OCI-LY3 (cell line): ENCODE results near the gene CMTM1.

Experiments
- H2AFZ ChIP-seq: fragments of 200-600, 300-600 bp; shearing (Covaris generic); 2 replicates; pipeline ENCODE4 v1.6.0; 2014; ENCODE audit warnings: antibody characterized with exemption, low read depth, low read length
- H3K27ac ChIP-seq: fragments of 200-600, 300-600 bp; sonication (generic); 2 replicates; pipeline ENCODE4 v1.5.1; 2014; ENCODE audit warnings: mild to moderate bottlenecking, low read length, moderate library complexity, mixed read lengths
- H3K27me3 ChIP-seq: fragments of 200-600, 300-600 bp; sonication (generic); 2 replicates; pipeline ENCODE4 v1.6.1; 2014; ENCODE audit warnings: low read depth, low read length, mixed read lengths
- H3K36me3 ChIP-seq: fragments of 200-600, 300-600 bp; sonication (generic); replicated peaks from 2 replicates; pipeline ENCODE3; 2014; ENCODE audit warnings: low read depth, low read length, mixed read lengths
- H3K4me1 ChIP-seq: fragments of 300-600, 200-600 bp; sonication (generic); 2 replicates; pipeline ENCODE4 v1.6.1; 2014; ENCODE audit warnings: low read length, mixed read lengths
- H3K4me2 ChIP-seq: fragments of 200-600, 300-600 bp; sonication (generic); 2 replicates; pipeline ENCODE4 v1.6.1; 2014; ENCODE audit warnings: low read length, mixed read lengths
- H3K4me3 ChIP-seq: fragments of 300-600, 200-600 bp; sonication (generic); 2 replicates; pipeline ENCODE4 v1.5.1; 2014; ENCODE audit warnings: antibody characterized with exemption, mild to moderate bottlenecking, low read length, moderate library complexity
- H3K79me2 ChIP-seq: fragments of 300-600, 200-600 bp; shearing (Covaris generic); 2 replicates; pipeline ENCODE4 v1.6.1; 2014; ENCODE audit warnings: mild to moderate bottlenecking, low read length, mixed read lengths
- H3K9ac ChIP-seq: fragments of 300-600, 200-600 bp; shearing (Covaris generic); 2 replicates; pipeline ENCODE4 v1.6.0; 2014; ENCODE audit warnings: mild to moderate bottlenecking, low read length, moderate library complexity
- H3K9me3 ChIP-seq: fragments of 200-600, 300-600 bp; shearing (Covaris generic); 2 replicates; pipeline ENCODE4 v1.6.1; 2014; ENCODE audit warnings: low read length, mixed read lengths; ENCODE audit not compliant: insufficient read depth
- H4K20me1 ChIP-seq: fragments of 200-600, 300-600 bp; sonication (generic); 2 replicates; pipeline ENCODE4 v1.6.1; 2016; ENCODE audit warnings: low read length, mixed read lengths; ENCODE audit not compliant: insufficient read depth
- CTCF ChIP-seq: fragments of 200-600, 300-600 bp; sonication (generic); IDR thresholded peaks from 2 replicates; pipeline ENCODE4 v1.5.1; 2014; ENCODE audit warnings: antibody characterized with exemption, low read length, low read depth
- EZH2phosphoT487 ChIP-seq: fragments of 200-600 bp; shearing (Covaris generic); IDR thresholded peaks from 2 replicates; pipeline ENCODE4 v1.6.1; 2018; ENCODE audit warnings: antibody characterized with exemption, mixed run types, low read depth

Gene CMTM1

GRCh38 chr16:66544016-66544757, 22.1 kb upstream of the CMTM1 start:
- Histone ChIP-seq H3K27me3 (no peaks in the 10 kb centered on the region), H3K4me2 (no peak overlapping the region), H3K9ac (no peak overlapping the region), H3K4me3 (no peak overlapping the region), H3K4me1 (peaks cover 10% of the 10 kb centered on the region), H2AFZ (no peak overlapping the region), H3K27ac (no peak overlapping the region; the same call in 1 of the 2 replicates), H4K20me1 (no peaks in the 10 kb centered on the region), H3K79me2 (no peaks in the 10 kb centered on the region), H3K36me3 (no peaks in the 10 kb centered on the region), H3K9me3 (no peaks in the 10 kb centered on the region)
- TF ChIP-seq CTCF = no peak
- TF ChIP-seq EZH2phosphoT487 = no peak

GRCh38 chr16:66547101-66547989, 18.9 kb upstream of the CMTM1 start:
- H3K9me3 ChIP-seq = no peaks in the 10 kb centered on the region
- no peaks in the 10 kb centered on the region for H3K27me3 ChIP-seq
- TF ChIP-seq CTCF (no peak), EZH2phosphoT487 (no peak)
- peaks cover 26% of the 10 kb centered on the region for H3K4me1 ChIP-seq
- no peaks in the 10 kb centered on the region for H3K79me2 ChIP-seq
- no peak overlapping the region for H3K4me3 ChIP-seq
- no peak overlapping the region for H3K27ac ChIP-seq
- H3K9ac ChIP-seq = no peak overlapping the region
- no peak overlapping the region for H2AFZ ChIP-seq
- H4K20me1 ChIP-seq = no peaks in the 10 kb centered on the region
- no peaks in the 10 kb centered on the region for H3K36me3 ChIP-seq
- no peak overlapping the region for H3K4me2 ChIP-seq

GRCh38 chr16:66548068-66548467, 18.2 kb upstream of the CMTM1 start:
- peaks cover 32% of the 10 kb centered on the region for H3K4me1 ChIP-seq
- no peak for TF ChIP-seq CTCF
- no peak for TF ChIP-seq EZH2phosphoT487
- no peak overlapping the region for H3K4me3 ChIP-seq
- H3K27ac ChIP-seq = no peak overlapping the region
- H3K79me2 ChIP-seq = peaks cover under 1% of the 10 kb centered on the region; the same call in 1 of the 2 replicates
- H2AFZ ChIP-seq = no peak overlapping the region
- H3K4me2 ChIP-seq = no peak overlapping the region
- H3K9ac ChIP-seq = no peak overlapping the region
- H3K9me3 ChIP-seq = no peaks in the 10 kb centered on the region
- no peaks in the 10 kb centered on the region for H3K36me3 ChIP-seq
- H3K27me3 ChIP-seq = no peaks in the 10 kb centered on the region
- H4K20me1 ChIP-seq = no peaks in the 10 kb centered on the region

GRCh38 chr16:66548868-66549267, 17.4 kb upstream of the CMTM1 start:
- TF ChIP-seq EZH2phosphoT487 = no peak
- TF ChIP-seq CTCF = no peak
- Histone ChIP-seq H3K79me2 (peaks cover 9% of the 10 kb centered on the region), H3K4me1 (peaks cover 39% of the 10 kb centered on the region), H3K27me3 (no peaks in the 10 kb centered on the region), H3K4me3 (peak overlapping the region; percentile 86), H4K20me1 (no peaks in the 10 kb centered on the region), H3K9ac (peak overlapping the region; percentile 83; the same call in 1 of the 2 replicates), H3K4me2 (peak overlapping the region; percentile 96), H3K27ac (no peak overlapping the region), H2AFZ (0 out of 2 replicates have a peak overlapping the region, but pooled peaks have one; percentile 81), H3K36me3 (peaks cover 7% of the 10 kb centered on the region), H3K9me3 (no peaks in the 10 kb centered on the region)
